B cell (primary cell): ENCODE measurements around the gene PARP15. TPM values are rescaled to one million over a fixed set of nuclear protein-coding genes. Genes with fewer than 3 reads are reported as not detected.

Experiments
- ATAC-seq: fragments of 200-7000 bp; cut with Tn5 transposase; one replicate; pipeline ENCODE4 v1.10.0; 2021; ENCODE audit warnings: low read depth, mild to moderate bottlenecking, moderate number of reproducible peaks, moderate library complexity
- CTCF ChIA-PET: fragments of 350-600 bp; sonication (Branson Sonifier 250); formaldehyde crosslinking; loops from one replicate; lab custom pipeline; 2021; ENCODE audit warnings: antibody characterized with exemption, inconsistent platforms; lab: Charles Lee
- POLR2A ChIA-PET: fragments of 350-600 bp; sonication (Branson Sonifier 250); formaldehyde crosslinking; loops from one replicate; lab custom pipeline; 2021; ENCODE audit warnings: antibody characterized with exemption; lab: Charles Lee
- DNase-seq: peaks from one replicate; pipeline ENCODE4 v3.0.0; 2013
- H2AFZ ChIP-seq: 2 replicates; pipeline ENCODE4 v1.6.1; 2012; ENCODE audit warnings: mild to moderate bottlenecking, low read depth, low read length; ENCODE audit not compliant: insufficient read depth, poor library complexity, severe bottlenecking
- H3K27ac ChIP-seq, 2 donors: 1 replicate in 1 of 2; 2 replicates in 1 of 2; pipeline ENCODE4 v1.5.1; 2012 to 2013; ENCODE audit warnings: low read length in 2 of 2, mild to moderate bottlenecking in 2 of 2, moderate library complexity in 1 of 2
- H3K27me3 ChIP-seq, 4 experiments: fragments of 200-600 bp in 1 of 4; sonication (generic) in 1 of 4; replicated peaks in 1 of 4; 1 replicate in 2 of 4; 2 replicates in 2 of 4; pipeline versions ENCODE4 v1.6.1 to v1.7.0; 2013 to 2016; ENCODE audit warnings: low read length in 3 of 4, mild to moderate bottlenecking in 2 of 4, mixed read lengths in 1 of 4, moderate library complexity in 1 of 4; ENCODE audit not compliant: insufficient read depth in 4 of 4, control insufficient read depth in 3 of 4; ENCODE audit errors: control extremely low read depth in 1 of 4
- H3K36me3 ChIP-seq, 2 experiments: replicated peaks in 1 of 2; 1 replicate in 1 of 2; 2 replicates in 1 of 2; pipeline versions ENCODE4 v1.6.1 to v1.7.1; 2013; ENCODE audit warnings: low read length in 1 of 2; ENCODE audit not compliant: insufficient read depth in 2 of 2, control insufficient read depth in 1 of 2; ENCODE audit errors: control extremely low read depth in 1 of 2, extremely low read depth in 1 of 2
- H3K4me1 ChIP-seq, 2 donors: fragments of 200-600 bp in 1 of 2; sonication (generic) in 1 of 2; 1 replicate in 1 of 2; 2 replicates in 1 of 2; pipeline versions ENCODE4 v1.5.1 to v1.6.1; 2013 to 2017; ENCODE audit warnings: low read length in 2 of 2; ENCODE audit not compliant: control insufficient read depth in 2 of 2, insufficient read depth in 2 of 2
- H3K4me2 ChIP-seq: replicated peaks from 2 replicates; pipeline ENCODE3; 2012; ENCODE audit warnings: mild to moderate bottlenecking, low read depth, low read length; ENCODE audit not compliant: poor library complexity, severe bottlenecking
- H3K4me3 ChIP-seq, 5 experiments: fragments of 200-600 bp in 1 of 5; sonication (generic) in 1 of 5; 1 replicate in 3 of 5; 2 replicates in 2 of 5; pipeline versions ENCODE4 v1.5.1 to v1.7.0; 2011 to 2016; ENCODE audit warnings: low read length in 4 of 5, mild to moderate bottlenecking in 4 of 5, low read depth in 2 of 5, control low read depth in 1 of 5, moderate library complexity in 1 of 5; ENCODE audit not compliant: insufficient read depth in 1 of 5; ENCODE audit errors: control extremely low read depth in 1 of 5, extremely low read depth in 1 of 5
- H3K79me2 ChIP-seq: fragments of 200-600 bp; sonication (generic); one replicate; pipeline ENCODE4 v1.6.0; 2016; ENCODE audit warnings: low read length; ENCODE audit not compliant: control insufficient read depth, insufficient read depth
- H3K9ac ChIP-seq: fragments of 200-600 bp; sonication (generic); 2 replicates; pipeline ENCODE4 v1.6.1; 2017; ENCODE audit warnings: mild to moderate bottlenecking, low read length, moderate library complexity
- H3K9me3 ChIP-seq, 3 donors: one replicate each; pipeline versions ENCODE4 v1.6.1 to v1.7.1; 2013; ENCODE audit warnings: low read length in 2 of 3; ENCODE audit not compliant: control insufficient read depth in 2 of 3, insufficient read depth in 1 of 3; ENCODE audit errors: control extremely low read depth in 1 of 3
- H4K20me1 ChIP-seq: 2 replicates; pipeline ENCODE4 v1.6.0; 2012; ENCODE audit warnings: mild to moderate bottlenecking, low read length; ENCODE audit not compliant: insufficient read depth, control insufficient read depth, poor library complexity, severe bottlenecking
- H3K27ac Mint-ChIP-seq: one replicate; pipeline ENCODE4 v1.8.0; 2021; ENCODE audit warnings: mixed read lengths
- H3K27me3 Mint-ChIP-seq: one replicate; pipeline ENCODE4 v1.8.0; 2021; ENCODE audit warnings: mixed read lengths
- H3K4me1 Mint-ChIP-seq: one replicate; pipeline ENCODE4 v1.8.0; 2021; ENCODE audit warnings: mixed read lengths
- H3K4me3 Mint-ChIP-seq: one replicate; pipeline ENCODE4 v1.8.0; 2021; ENCODE audit warnings: mixed read lengths
- H3K9me3 Mint-ChIP-seq: one replicate; pipeline ENCODE4 v1.8.0; 2022; ENCODE audit warnings: mixed read lengths; ENCODE audit not compliant: insufficient read depth
- EZH2 ChIP-seq: IDR thresholded peaks from 2 replicates; pipeline ENCODE4 v1.6.1; 2012; ENCODE audit warnings: borderline replicate concordance, low read depth, mild to moderate bottlenecking, moderate library complexity, low read length; ENCODE audit not compliant: insufficient read depth, poor library complexity, severe bottlenecking
- WGBS: methylation state at CpG from one replicate; pipeline ENCODE4 v1.1.5; 2013; ENCODE audit warnings: missing lambda C conversion rate; ENCODE audit not compliant: insufficient coverage; 5-methylcytosine and 5-hydroxymethylcytosine counted together
- intact Hi-C: fragments of 100-400 bp; cut with micrococcal nuclease; formaldehyde crosslinking; loops from one replicate; pipeline ENCODE4 v1.10.0; 2022
- polyA plus RNA-seq: library from polyadenylated mRNA; depleted of rRNA; stranded (reverse); fragments of >200 nt; gene quantifications from 2 replicates; pipeline ENCODE4 v1.2.3, GENCODE V29; 2012
- total RNA-seq, 2 donors: library from RNA; stranded (reverse); fragments of 120-200 nt in 1 of 2; gene quantifications; 1 replicate in 1 of 2; 2 replicates in 1 of 2; pipeline versions ENCODE4 v1.2.3 to v1.2.4, GENCODE V29; 2013 to 2022
- TF ChIP-seq, protein P1 (sequence below): fragments of 200-600 bp; IDR thresholded peaks from one replicate; pipeline ENCODE4 v1.8.0; 2022; ENCODE audit warnings: antibody characterized with exemption, mild to moderate bottlenecking

PARP15 gene
- total and polyA plus RNA-seq, 2 donors (not counting 1 experiment from before 2014, with no cell fraction given), result 172 to 307 TPM

DNA sequence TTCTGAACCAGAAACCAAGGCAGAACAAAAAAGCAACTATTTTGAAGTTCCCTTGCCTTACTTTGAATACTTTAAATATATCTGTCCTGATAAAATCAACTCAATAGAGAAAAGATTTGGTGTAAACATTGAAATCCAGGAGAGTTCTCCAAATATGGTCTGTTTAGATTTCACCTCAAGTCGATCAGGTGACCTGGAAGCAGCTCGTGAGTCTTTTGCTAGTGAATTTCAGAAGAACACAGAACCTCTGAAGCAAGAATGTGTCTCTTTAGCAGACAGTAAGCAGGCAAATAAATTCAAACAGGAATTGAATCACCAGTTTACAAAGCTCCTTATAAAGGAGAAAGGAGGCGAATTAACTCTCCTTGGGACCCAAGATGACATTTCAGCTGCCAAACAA is 8.7 kb upstream of the PARP15 start:
- H3K9me3 ChIP-seq, result peaks cover 0 to 5% (median 2%) of the 10 kb centered on the region in 3 donors
- H3K27ac Mint-ChIP-seq, result peak overlapping the region; percentile 57
- DNase-seq (no peak), ATAC-seq (no peak)
- ChIA-PET POLR2A (interaction anchor here (1.2 kb wide), 1 partner anchor 48 kb away, joined by 3 read pairs; no protein-coding TSS in a partner anchor), CTCF (interaction anchor here (0.8 to 15.3 kb wide), 3 partner anchors 10 to 153 kb away, joined by 3 to 293 read pairs (median 3); partner anchors contain the start of gene PARP14)
- no peak overlapping the region for H3K4me3 ChIP-seq
- H3K9ac ChIP-seq, result no peak overlapping the region
- H4K20me1 ChIP-seq, result no peaks in the 10 kb centered on the region
- H3K4me3 Mint-ChIP-seq, result peak overlapping the region; percentile 40
- 80% methylated on average over 1 of the region's 3 CpGs for WGBS
- H3K27ac ChIP-seq, result peak overlapping the region in 1 of 2 donors; percentile 62
- peaks cover 69% of the 10 kb centered on the region for H3K4me1 Mint-ChIP-seq
- no peaks in the 10 kb centered on the region for H3K27me3 ChIP-seq
- peaks cover 1 to 56% of the 10 kb centered on the region in 2 experiments for H3K36me3 ChIP-seq
- H3K4me2 ChIP-seq, result no peak overlapping the region
- H2AFZ ChIP-seq, result no peak overlapping the region
- H3K79me2 ChIP-seq, result peaks cover 61% of the 10 kb centered on the region
- H3K4me1 ChIP-seq, result peaks cover 54 to 71% of the 10 kb centered on the region in 2 donors
- no peaks in the 10 kb centered on the region for H3K9me3 Mint-ChIP-seq
- no peaks in the 10 kb centered on the region for H3K27me3 Mint-ChIP-seq
- intact Hi-C loops, result no loop called here
- TF ChIP-seq, protein P1, sequence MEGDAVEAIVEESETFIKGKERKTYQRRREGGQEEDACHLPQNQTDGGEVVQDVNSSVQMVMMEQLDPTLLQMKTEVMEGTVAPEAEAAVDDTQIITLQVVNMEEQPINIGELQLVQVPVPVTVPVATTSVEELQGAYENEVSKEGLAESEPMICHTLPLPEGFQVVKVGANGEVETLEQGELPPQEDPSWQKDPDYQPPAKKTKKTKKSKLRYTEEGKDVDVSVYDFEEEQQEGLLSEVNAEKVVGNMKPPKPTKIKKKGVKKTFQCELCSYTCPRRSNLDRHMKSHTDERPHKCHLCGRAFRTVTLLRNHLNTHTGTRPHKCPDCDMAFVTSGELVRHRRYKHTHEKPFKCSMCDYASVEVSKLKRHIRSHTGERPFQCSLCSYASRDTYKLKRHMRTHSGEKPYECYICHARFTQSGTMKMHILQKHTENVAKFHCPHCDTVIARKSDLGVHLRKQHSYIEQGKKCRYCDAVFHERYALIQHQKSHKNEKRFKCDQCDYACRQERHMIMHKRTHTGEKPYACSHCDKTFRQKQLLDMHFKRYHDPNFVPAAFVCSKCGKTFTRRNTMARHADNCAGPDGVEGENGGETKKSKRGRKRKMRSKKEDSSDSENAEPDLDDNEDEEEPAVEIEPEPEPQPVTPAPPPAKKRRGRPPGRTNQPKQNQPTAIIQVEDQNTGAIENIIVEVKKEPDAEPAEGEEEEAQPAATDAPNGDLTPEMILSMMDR, result no peak
- no peak for TF ChIP-seq EZH2

DNA sequence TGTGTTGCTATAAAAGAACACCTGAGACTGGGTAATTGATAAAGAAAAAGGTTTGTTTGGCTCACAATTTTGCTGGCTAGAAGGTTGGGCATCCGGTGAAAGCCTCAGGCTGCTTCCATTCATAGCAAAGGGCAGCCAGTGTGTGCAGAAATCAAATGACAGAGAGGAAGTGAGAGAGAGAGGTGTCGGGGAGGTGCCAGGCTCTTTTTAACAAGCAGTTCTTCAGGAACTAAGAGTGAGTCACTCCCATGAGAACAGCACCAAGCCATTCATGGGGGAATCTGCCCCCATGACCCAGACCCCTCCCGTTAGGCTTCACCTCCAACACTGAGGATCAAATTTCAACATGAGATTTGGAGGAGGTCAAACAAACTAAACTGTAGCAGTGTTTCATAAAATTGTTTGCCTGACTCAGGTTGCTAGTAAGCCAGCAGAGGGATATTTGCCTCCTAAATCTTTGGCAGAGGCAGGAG is 4.5 kb upstream of the PARP15 start:
- peak overlapping the region; percentile 24 for H3K4me2 ChIP-seq
- H3K27ac ChIP-seq, result peak overlapping the region; percentile 66 to 78
- peak; percentile 73 for DNase-seq
- peaks cover 2 to 36% of the 10 kb centered on the region in 2 experiments for H3K36me3 ChIP-seq
- intact Hi-C loops, result loop anchor here (2.0 kb wide), 1 partner anchor 16 kb away; no protein-coding TSS in a partner anchor
- H3K4me1 Mint-ChIP-seq, result peaks cover 75% of the 10 kb centered on the region
- POLR2A ChIA-PET, result interaction anchor here (1.5 kb wide), 1 partner anchor 116 kb away, joined by 4 read pairs; no protein-coding TSS in a partner anchor
- ATAC-seq, result peak; percentile 22
- no peak for TF ChIP-seq EZH2
- TF ChIP-seq, protein P1, result no peak
- no peaks in the 10 kb centered on the region for H3K27me3 Mint-ChIP-seq
- peaks cover 54% of the 10 kb centered on the region for H3K79me2 ChIP-seq
- CTCF ChIA-PET, result interaction anchor here (3.2 to 5.9 kb wide), 2 partner anchors 9 to 106 kb away, joined by 19 to 28 read pairs; partner anchors contain the start of genes DTX3L and PARP9
- H3K27me3 ChIP-seq, result no peaks in the 10 kb centered on the region
- 9% methylated on average over 1 of the region's 3 CpGs for WGBS
- H3K9me3 Mint-ChIP-seq, result no peaks in the 10 kb centered on the region
- peak overlapping the region; percentile 0 for H3K9ac ChIP-seq
- H4K20me1 ChIP-seq, result no peaks in the 10 kb centered on the region
- no peak overlapping the region for H2AFZ ChIP-seq
- peak overlapping the region; percentile 93 for H3K27ac Mint-ChIP-seq
- no peak overlapping the region for H3K4me3 ChIP-seq
- H3K4me1 ChIP-seq, result peaks cover 65 to 73% of the 10 kb centered on the region in 2 donors
- H3K4me3 Mint-ChIP-seq, result peak overlapping the region; percentile 20
- H3K9me3 ChIP-seq, result peaks cover 0 to 5% (median 2%) of the 10 kb centered on the region in 3 donors
